ENCODE measurements around the gene HIVEP3. TPM values are rescaled to one million over a fixed set of nuclear protein-coding genes. Genes with fewer than 3 reads are reported as not detected.

The HIVEP3 gene
- total and polyA plus RNA-seq, 2 donors (not counting 1 experiment from before 2014, with no cell fraction given), result 2.0 to 5.1 TPM

DNA sequence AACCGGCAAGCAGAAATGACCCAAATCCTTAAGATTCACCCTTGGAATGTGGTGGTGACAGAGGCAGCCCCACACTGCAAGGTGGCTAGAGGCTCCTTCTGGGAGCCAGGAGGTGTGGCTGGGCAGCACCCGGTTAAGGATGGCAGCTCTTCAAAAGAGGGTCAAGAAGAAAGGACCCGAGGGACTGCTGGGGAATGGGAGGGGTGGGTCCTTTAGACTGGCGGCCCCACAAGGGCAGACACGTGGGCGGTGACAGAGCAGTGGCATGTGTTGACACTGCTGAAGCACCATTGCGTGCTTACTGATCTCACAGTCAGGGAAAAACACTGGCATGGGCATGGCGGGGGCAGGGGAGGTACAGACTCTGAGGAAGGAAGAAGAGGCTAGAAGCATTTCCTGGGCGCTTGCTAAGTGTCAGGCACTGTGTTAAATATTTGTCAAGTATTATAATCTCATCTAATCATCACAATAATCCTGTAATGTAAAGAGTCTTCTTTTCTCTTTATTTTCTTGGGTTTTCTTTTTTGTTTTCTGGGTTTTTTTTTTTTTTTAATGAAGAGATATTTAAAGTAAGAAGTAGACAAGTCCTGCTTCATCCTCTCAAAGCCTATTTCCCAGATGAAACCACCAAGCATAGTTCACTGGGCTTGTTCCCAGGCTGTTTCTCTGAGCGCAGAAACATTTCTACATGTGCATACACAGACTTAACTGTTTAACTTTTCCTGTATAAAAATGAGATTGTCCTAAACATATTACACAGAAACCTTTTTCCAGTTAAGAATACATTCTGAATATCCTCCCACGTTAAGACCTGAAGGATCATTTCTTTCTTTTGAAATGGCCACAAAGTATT, 268.5 kb downstream of the HIVEP3 start:
- CTCF ChIA-PET, result interaction anchor here (0.6 to 0.7 kb wide), 2 partner anchors 25 to 162 kb away, joined by 3 read pairs; no protein-coding TSS in a partner anchor
- Histone ChIP-seq H3K27me3 (replicated peaks in 1 of 4; ENCODE audit: control extremely low read depth in 1 of 4, control insufficient read depth in 3 of 4, insufficient read depth in 4 of 4, low read length in 3 of 4) (no peaks in the 10 kb centered on the region), H3K4me2 (replicated peaks; ENCODE audit: low read depth, low read length, poor library complexity, severe bottlenecking) (no peak overlapping the region), H2AFZ (ENCODE audit: insufficient read depth, low read depth, low read length, poor library complexity, severe bottlenecking) (no peak overlapping the region), H3K9ac (ENCODE audit: low read length) (no peak overlapping the region), H3K9me3 (ENCODE audit: control extremely low read depth in 1 of 3, control insufficient read depth in 2 of 3, insufficient read depth in 1 of 3, low read length in 2 of 3) (no peaks in the 10 kb centered on the region), H3K4me3 (ENCODE audit: control extremely low read depth in 1 of 5, extremely low read depth in 1 of 5, insufficient read depth in 1 of 5, low read depth in 2 of 5, low read length in 4 of 5) (no peak overlapping the region), H3K79me2 (ENCODE audit: control insufficient read depth, insufficient read depth, low read length) (peaks cover 94% of the 10 kb centered on the region), H3K36me3 (replicated peaks in 1 of 2; ENCODE audit: control extremely low read depth in 1 of 2, control insufficient read depth in 1 of 2, extremely low read depth in 1 of 2, insufficient read depth in 2 of 2, low read length in 1 of 2) (no peaks in the 10 kb centered on the region), H3K27ac (ENCODE audit: low read length in 2 of 2) (no peak overlapping the region), H4K20me1 (ENCODE audit: control insufficient read depth, insufficient read depth, low read length, poor library complexity, severe bottlenecking) (no peaks in the 10 kb centered on the region), H3K4me1 (ENCODE audit: control insufficient read depth in 2 of 2, insufficient read depth in 2 of 2, low read length in 2 of 2) (peaks cover 24 to 27% of the 10 kb centered on the region in 2 donors)
- intact Hi-C loops (cut with micrococcal nuclease), result no loop called here
- no peaks in the 10 kb centered on the region for H3K27me3 Mint-ChIP-seq
- H3K9me3 Mint-ChIP-seq (ENCODE audit: insufficient read depth), result no peaks in the 10 kb centered on the region
- peak; percentile 45 for ATAC-seq (ENCODE audit: low read depth)
- peaks cover 66% of the 10 kb centered on the region for H3K4me1 Mint-ChIP-seq
- TF ChIP-seq, protein P1, sequence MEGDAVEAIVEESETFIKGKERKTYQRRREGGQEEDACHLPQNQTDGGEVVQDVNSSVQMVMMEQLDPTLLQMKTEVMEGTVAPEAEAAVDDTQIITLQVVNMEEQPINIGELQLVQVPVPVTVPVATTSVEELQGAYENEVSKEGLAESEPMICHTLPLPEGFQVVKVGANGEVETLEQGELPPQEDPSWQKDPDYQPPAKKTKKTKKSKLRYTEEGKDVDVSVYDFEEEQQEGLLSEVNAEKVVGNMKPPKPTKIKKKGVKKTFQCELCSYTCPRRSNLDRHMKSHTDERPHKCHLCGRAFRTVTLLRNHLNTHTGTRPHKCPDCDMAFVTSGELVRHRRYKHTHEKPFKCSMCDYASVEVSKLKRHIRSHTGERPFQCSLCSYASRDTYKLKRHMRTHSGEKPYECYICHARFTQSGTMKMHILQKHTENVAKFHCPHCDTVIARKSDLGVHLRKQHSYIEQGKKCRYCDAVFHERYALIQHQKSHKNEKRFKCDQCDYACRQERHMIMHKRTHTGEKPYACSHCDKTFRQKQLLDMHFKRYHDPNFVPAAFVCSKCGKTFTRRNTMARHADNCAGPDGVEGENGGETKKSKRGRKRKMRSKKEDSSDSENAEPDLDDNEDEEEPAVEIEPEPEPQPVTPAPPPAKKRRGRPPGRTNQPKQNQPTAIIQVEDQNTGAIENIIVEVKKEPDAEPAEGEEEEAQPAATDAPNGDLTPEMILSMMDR (IDR thresholded peaks at IDR 0.05), result no peak
- TF ChIP-seq EZH2 (IDR thresholded peaks at IDR 0.05; ENCODE audit: borderline replicate concordance, insufficient read depth, low read depth, low read length, poor library complexity, severe bottlenecking), result no peak
- WGBS (ENCODE audit: insufficient coverage), result 57% methylated on average over 8 of the region's 11 CpGs
- DNase-seq, result no peak
- peak overlapping the region; percentile 26 for H3K4me3 Mint-ChIP-seq
- POLR2A ChIA-PET, result no interaction called here
- peak overlapping the region; percentile 37 for H3K27ac Mint-ChIP-seq

DNA sequence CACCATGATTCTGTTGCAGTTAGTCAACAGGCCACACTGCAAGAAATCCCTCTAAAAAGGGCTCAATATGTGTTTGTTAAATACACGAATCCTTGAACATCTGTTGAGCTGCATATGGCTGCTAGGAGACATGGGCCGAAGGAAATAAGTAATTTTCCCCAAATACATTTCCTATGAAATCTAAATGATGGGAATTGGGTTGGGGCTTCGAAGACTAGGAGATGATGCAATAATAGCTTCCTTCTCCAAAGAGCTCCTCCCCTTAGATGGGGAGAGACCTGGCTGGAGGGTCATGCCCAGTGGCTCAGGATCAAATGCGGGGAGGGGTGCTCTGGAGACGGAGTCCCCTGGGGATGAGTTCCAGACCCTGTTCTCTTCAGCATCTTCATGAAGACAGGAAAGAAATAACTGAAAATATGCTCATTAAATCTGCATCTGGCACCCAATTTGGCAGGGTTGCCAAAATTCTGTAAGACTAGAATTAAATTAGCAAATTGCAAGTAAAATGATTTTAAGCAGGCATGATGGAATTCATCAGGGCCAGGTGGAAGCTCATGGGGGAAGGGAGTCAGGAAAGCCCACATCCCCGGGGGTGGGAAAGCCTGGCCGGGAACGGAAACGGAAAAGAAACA, 269.2 kb downstream of the HIVEP3 start:
- 82% methylated on average over 6 of the region's 9 CpGs for WGBS (ENCODE audit: insufficient coverage)
- ChIA-PET CTCF (interaction anchor here (1.4 kb wide), 1 partner anchor 154 kb away, joined by 3 read pairs; no protein-coding TSS in a partner anchor), POLR2A (no interaction called here)
- H4K20me1 ChIP-seq (ENCODE audit: control insufficient read depth, insufficient read depth, low read length, poor library complexity, severe bottlenecking), result no peaks in the 10 kb centered on the region
- DNase-seq (no peak), ATAC-seq (ENCODE audit: low read depth) (no peak)
- no peak for TF ChIP-seq EZH2 (IDR thresholded peaks at IDR 0.05; ENCODE audit: borderline replicate concordance, insufficient read depth, low read depth, low read length, poor library complexity, severe bottlenecking)
- TF ChIP-seq, protein P1 (IDR thresholded peaks at IDR 0.05), result no peak
- intact Hi-C loops (cut with micrococcal nuclease), result no loop called here
- H3K79me2 ChIP-seq (ENCODE audit: control insufficient read depth, insufficient read depth, low read length), result peaks cover 88% of the 10 kb centered on the region
- H3K27me3 ChIP-seq (replicated peaks in 1 of 4; ENCODE audit: control extremely low read depth in 1 of 4, control insufficient read depth in 3 of 4, insufficient read depth in 4 of 4, low read length in 3 of 4), result no peaks in the 10 kb centered on the region
- Mint-ChIP-seq H3K27ac (no peak overlapping the region), H3K4me1 (peaks cover 68% of the 10 kb centered on the region), H3K9me3 (ENCODE audit: insufficient read depth) (no peaks in the 10 kb centered on the region), H3K27me3 (no peaks in the 10 kb centered on the region), H3K4me3 (no peak overlapping the region)
- H3K4me1 ChIP-seq (ENCODE audit: control insufficient read depth in 2 of 2, insufficient read depth in 2 of 2, low read length in 2 of 2), result peaks cover 30 to 35% of the 10 kb centered on the region in 2 donors
- H2AFZ ChIP-seq (ENCODE audit: insufficient read depth, low read depth, low read length, poor library complexity, severe bottlenecking), result no peak overlapping the region
- H3K4me3 ChIP-seq (ENCODE audit: control extremely low read depth in 1 of 5, extremely low read depth in 1 of 5, insufficient read depth in 1 of 5, low read depth in 2 of 5, low read length in 4 of 5), result no peak overlapping the region
- H3K27ac ChIP-seq (ENCODE audit: low read length in 2 of 2), result no peak overlapping the region
- no peaks in the 10 kb centered on the region for H3K9me3 ChIP-seq (ENCODE audit: control extremely low read depth in 1 of 3, control insufficient read depth in 2 of 3, insufficient read depth in 1 of 3, low read length in 2 of 3)
- H3K36me3 ChIP-seq (replicated peaks in 1 of 2; ENCODE audit: control extremely low read depth in 1 of 2, control insufficient read depth in 1 of 2, extremely low read depth in 1 of 2, insufficient read depth in 2 of 2, low read length in 1 of 2), result no peaks in the 10 kb centered on the region
- H3K4me2 ChIP-seq (replicated peaks; ENCODE audit: low read depth, low read length, poor library complexity, severe bottlenecking), result no peak overlapping the region
- H3K9ac ChIP-seq (ENCODE audit: low read length), result no peak overlapping the region
